HG02610 (cell line): ENCODE data around the gene ABCA1.
"Not testable (repeated sequence)": the region's sequence is repeated elsewhere in the genome, so short reads cannot be mapped to it uniquely, and the experiment has no call there.

Experiments used
- ATAC-seq: cut with Tn5 transposase; IDR thresholded peaks from one replicate; pipeline ENCODE4 v1.9.1; 2021; ENCODE audit warnings: mild to moderate bottlenecking, moderate library complexity; ENCODE audit not compliant: unreplicated experiment

The ABCA1 gene

GRCh38 chr9:104907278-104907951 is 20.5 kb downstream of the ABCA1 start:
- no peak for ATAC-seq

GRCh38 chr9:104906441-104907277 is 21.3 kb downstream of the ABCA1 start:
- ATAC-seq: no peak

- ATAC-seq: no peak
Measured at GRCh38 chr9:104905931-104906330, 22.0 kb downstream of the ABCA1 start.

- ATAC-seq: no peak
Measured at GRCh38 chr9:104905153-104905901, 22.6 kb downstream of the ABCA1 start.

GRCh38 chr9:104903609-104904008 is 24.3 kb downstream of the ABCA1 start:
- no peak for ATAC-seq

GRCh38 chr9:104900871-104901270 is 27.1 kb downstream of the ABCA1 start:
- no peak for ATAC-seq

- ATAC-seq: no peak
Measured at GRCh38 chr9:104900324-104900723, 27.6 kb downstream of the ABCA1 start.

GRCh38 chr9:104899759-104900247 is 28.2 kb downstream of the ABCA1 start:
- ATAC-seq: no peak

GRCh38 chr9:104898376-104898775 is 29.6 kb downstream of the ABCA1 start:
- ATAC-seq: not testable (repeated sequence)

GRCh38 chr9:104896131-104896530 is 31.8 kb downstream of the ABCA1 start:
- ATAC-seq: no peak

- no peak for ATAC-seq
Measured at GRCh38 chr9:104895572-104895971, 32.4 kb downstream of the ABCA1 start.

GRCh38 chr9:104892701-104893100 is 35.3 kb downstream of the ABCA1 start:
- ATAC-seq: no peak

GRCh38 chr9:104890433-104890770 is 37.6 kb downstream of the ABCA1 start:
- no peak for ATAC-seq

- no peak for ATAC-seq
Measured at GRCh38 chr9:104885818-104886709, 41.9 kb downstream of the ABCA1 start.

GRCh38 chr9:104883169-104883568 is 44.8 kb downstream of the ABCA1 start:
- no peak for ATAC-seq

GRCh38 chr9:104882566-104882965 is 45.4 kb downstream of the ABCA1 start:
- no peak for ATAC-seq

- no peak for ATAC-seq
Measured at GRCh38 chr9:104882086-104882485, 45.9 kb downstream of the ABCA1 start.

GRCh38 chr9:104879555-104880309 is 48.2 kb downstream of the ABCA1 start:
- ATAC-seq: no peak

- no peak for ATAC-seq
Measured at GRCh38 chr9:104876587-104876986, 51.4 kb downstream of the ABCA1 start.

GRCh38 chr9:104875897-104876296 is 52.1 kb downstream of the ABCA1 start:
- no peak for ATAC-seq
